ENCODE data around the gene SPATA24.

Gene SPATA24

DNA sequence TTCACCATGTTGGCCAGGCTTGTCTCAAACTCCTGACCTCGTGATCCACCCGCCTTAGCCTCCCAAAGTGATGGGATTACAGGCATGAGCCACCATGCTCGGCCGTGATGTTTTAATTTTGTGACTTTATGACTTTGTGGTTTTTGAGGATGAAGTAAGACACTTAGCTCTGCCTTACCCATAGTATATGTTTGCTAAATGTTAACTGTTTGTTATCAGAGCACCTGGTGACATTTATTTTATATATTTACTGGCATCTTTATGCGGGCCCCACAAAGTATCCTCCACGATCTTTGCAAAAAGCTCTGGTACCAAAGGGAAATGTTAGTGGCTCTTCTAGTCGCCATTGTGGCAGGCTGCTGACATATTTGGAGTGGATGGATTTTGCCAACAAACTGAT is 27.5 kb downstream of the SPATA24 start:
- no peak for ATAC-seq
- TF ChIP-seq TCF4 (CRISPR knock-in tag; IDR thresholded peaks at IDR 0.05; ENCODE audit: borderline replicate concordance) (no peak), ZFP30 (CRISPR knock-in tag; IDR thresholded peaks at IDR 0.05) (no peak), RARB (CRISPR knock-in tag; IDR thresholded peaks at IDR 0.05) (no peak), CSDC2 (CRISPR knock-in tag; IDR thresholded peaks at IDR 0.05) (no peak)

DNA sequence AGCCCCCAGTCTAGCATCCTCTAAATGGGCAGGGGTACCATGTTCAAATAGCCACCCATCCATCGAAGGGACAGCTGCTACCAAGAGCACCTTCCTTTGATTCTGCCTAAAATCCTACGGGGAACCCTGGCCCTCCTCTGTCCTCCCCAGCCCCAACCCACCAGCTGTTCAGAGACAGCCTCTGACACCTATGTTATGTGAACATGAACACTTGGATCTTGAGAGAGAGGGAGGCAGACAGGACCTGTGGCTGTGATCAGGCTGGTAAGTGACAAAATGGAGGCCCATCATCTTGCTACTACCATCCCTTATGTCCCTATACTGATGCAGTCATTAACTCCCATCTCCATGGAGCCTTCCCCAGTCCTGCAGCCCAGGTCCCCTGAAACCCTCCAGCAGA is 29.0 kb downstream of the SPATA24 start:
- TF ChIP-seq GLIS3 (CRISPR knock-in tag; IDR thresholded peaks at IDR 0.05): no peak
- TF ChIP-seq ZNF8 (CRISPR knock-in tag; IDR thresholded peaks at IDR 0.05): no peak
- TF ChIP-seq TCF4 (CRISPR knock-in tag; IDR thresholded peaks at IDR 0.05; ENCODE audit: borderline replicate concordance): no peak
- TF ChIP-seq RARB (CRISPR knock-in tag; IDR thresholded peaks at IDR 0.05): no peak
- TF ChIP-seq PPARA (CRISPR knock-in tag; IDR thresholded peaks at IDR 0.05; ENCODE audit: borderline replicate concordance): no peak
- TF ChIP-seq TOX (CRISPR knock-in tag; IDR thresholded peaks at IDR 0.05; ENCODE audit: borderline replicate concordance): no peak
- TF ChIP-seq, protein P1, sequence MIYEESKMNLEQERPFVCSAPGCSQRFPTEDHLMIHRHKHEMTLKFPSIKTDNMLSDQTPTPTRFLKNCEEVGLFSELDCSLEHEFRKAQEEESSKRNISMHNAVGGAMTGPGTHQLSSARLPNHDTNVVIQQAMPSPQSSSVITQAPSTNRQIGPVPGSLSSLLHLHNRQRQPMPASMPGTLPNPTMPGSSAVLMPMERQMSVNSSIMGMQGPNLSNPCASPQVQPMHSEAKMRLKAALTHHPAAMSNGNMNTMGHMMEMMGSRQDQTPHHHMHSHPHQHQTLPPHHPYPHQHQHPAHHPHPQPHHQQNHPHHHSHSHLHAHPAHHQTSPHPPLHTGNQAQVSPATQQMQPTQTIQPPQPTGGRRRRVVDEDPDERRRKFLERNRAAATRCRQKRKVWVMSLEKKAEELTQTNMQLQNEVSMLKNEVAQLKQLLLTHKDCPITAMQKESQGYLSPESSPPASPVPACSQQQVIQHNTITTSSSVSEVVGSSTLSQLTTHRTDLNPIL (CRISPR knock-in tag; IDR thresholded peaks at IDR 0.05; ENCODE audit: low read depth): no peak
- no peak for TF ChIP-seq ZC3H10 (CRISPR knock-in tag; IDR thresholded peaks at IDR 0.05)
- no peak for TF ChIP-seq ZNF565 (CRISPR knock-in tag; conservative IDR thresholded peaks at IDR 0.05; ENCODE audit: low read depth)
- no peak for ATAC-seq

DNA sequence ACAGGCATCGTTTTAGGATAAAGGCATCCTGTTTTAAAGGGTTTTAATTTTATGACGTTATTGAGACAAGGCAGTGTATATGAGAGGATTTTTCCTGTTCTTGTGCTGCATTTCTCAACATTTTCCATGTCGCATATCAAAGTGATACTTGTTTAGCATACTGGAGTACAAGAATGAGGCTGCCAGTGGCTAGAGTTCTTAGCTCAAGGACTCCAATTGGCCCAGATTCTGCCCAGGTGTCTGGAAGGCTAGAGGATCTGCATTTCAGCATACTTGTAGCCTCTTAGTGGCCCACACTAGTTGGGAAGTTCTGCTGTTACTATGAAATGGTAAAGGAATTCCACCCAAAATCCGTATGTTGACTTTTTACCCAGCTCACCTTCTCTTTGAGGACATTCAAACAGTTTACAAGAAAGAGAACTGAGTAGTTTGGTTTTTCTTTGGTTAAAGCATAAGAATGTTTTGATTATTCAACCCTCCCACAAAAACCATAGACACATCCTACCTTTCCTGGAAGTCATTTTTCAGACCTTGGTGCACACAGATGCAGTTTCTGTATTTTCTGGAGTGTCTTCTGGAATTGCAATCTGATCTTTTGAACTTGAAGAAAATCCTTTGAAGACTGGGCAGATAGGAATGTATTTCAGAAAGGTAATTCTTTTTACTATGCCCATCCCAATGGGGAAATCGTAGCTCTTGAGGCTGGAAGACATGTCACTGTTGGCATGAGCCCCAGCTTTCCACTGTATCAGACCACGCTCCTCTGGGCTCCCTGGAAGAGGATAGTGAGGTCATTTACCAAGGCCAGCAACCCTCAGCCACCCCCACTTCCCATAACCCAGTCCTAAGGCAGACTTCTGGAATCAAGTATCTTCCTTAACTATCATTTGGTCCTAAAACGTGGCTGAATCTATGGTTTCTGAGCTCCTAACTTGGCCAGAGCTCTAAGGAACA is 32.1 kb downstream of the SPATA24 start:
- TF ChIP-seq, protein P2, sequence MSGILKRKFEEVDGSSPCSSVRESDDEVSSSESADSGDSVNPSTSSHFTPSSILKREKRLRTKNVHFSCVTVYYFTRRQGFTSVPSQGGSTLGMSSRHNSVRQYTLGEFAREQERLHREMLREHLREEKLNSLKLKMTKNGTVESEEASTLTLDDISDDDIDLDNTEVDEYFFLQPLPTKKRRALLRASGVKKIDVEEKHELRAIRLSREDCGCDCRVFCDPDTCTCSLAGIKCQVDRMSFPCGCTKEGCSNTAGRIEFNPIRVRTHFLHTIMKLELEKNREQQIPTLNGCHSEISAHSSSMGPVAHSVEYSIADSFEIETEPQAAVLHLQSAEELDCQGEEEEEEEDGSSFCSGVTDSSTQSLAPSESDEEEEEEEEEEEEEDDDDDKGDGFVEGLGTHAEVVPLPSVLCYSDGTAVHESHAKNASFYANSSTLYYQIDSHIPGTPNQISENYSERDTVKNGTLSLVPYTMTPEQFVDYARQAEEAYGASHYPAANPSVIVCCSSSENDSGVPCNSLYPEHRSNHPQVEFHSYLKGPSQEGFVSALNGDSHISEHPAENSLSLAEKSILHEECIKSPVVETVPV (CRISPR knock-in tag; IDR thresholded peaks at IDR 0.05): no peak
- TF ChIP-seq TCF4 (CRISPR knock-in tag; IDR thresholded peaks at IDR 0.05; ENCODE audit: borderline replicate concordance): no peak
- no peak for TF ChIP-seq ZC3H10 (CRISPR knock-in tag; IDR thresholded peaks at IDR 0.05)
- TF ChIP-seq GLIS3 (CRISPR knock-in tag; IDR thresholded peaks at IDR 0.05): no peak
- no peak for TF ChIP-seq CSDC2 (CRISPR knock-in tag; IDR thresholded peaks at IDR 0.05)
- TF ChIP-seq ESRRG (CRISPR knock-in tag; IDR thresholded peaks at IDR 0.05): no peak
- no peak for TF ChIP-seq ARNTL (CRISPR knock-in tag; IDR thresholded peaks at IDR 0.05; ENCODE audit: borderline replicate concordance, low read depth)
- no peak for TF ChIP-seq BACH2 (CRISPR knock-in tag; IDR thresholded peaks at IDR 0.05; ENCODE audit: borderline replicate concordance)
- TF ChIP-seq TOX (CRISPR knock-in tag; IDR thresholded peaks at IDR 0.05; ENCODE audit: borderline replicate concordance): no peak
- no peak for TF ChIP-seq ISL1 (CRISPR knock-in tag; IDR thresholded peaks at IDR 0.05)
- TF ChIP-seq, protein P3, sequence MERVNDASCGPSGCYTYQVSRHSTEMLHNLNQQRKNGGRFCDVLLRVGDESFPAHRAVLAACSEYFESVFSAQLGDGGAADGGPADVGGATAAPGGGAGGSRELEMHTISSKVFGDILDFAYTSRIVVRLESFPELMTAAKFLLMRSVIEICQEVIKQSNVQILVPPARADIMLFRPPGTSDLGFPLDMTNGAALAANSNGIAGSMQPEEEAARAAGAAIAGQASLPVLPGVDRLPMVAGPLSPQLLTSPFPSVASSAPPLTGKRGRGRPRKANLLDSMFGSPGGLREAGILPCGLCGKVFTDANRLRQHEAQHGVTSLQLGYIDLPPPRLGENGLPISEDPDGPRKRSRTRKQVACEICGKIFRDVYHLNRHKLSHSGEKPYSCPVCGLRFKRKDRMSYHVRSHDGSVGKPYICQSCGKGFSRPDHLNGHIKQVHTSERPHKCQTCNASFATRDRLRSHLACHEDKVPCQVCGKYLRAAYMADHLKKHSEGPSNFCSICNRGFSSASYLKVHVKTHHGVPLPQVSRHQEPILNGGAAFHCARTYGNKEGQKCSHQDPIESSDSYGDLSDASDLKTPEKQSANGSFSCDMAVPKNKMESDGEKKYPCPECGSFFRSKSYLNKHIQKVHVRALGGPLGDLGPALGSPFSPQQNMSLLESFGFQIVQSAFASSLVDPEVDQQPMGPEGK (CRISPR knock-in tag; IDR thresholded peaks at IDR 0.05; ENCODE audit: borderline replicate concordance): no peak
- TF ChIP-seq ZFP3 (CRISPR knock-in tag; IDR thresholded peaks at IDR 0.05): no peak
- no peak for TF ChIP-seq ZNF8 (CRISPR knock-in tag; IDR thresholded peaks at IDR 0.05)
- TF ChIP-seq, protein P4, sequence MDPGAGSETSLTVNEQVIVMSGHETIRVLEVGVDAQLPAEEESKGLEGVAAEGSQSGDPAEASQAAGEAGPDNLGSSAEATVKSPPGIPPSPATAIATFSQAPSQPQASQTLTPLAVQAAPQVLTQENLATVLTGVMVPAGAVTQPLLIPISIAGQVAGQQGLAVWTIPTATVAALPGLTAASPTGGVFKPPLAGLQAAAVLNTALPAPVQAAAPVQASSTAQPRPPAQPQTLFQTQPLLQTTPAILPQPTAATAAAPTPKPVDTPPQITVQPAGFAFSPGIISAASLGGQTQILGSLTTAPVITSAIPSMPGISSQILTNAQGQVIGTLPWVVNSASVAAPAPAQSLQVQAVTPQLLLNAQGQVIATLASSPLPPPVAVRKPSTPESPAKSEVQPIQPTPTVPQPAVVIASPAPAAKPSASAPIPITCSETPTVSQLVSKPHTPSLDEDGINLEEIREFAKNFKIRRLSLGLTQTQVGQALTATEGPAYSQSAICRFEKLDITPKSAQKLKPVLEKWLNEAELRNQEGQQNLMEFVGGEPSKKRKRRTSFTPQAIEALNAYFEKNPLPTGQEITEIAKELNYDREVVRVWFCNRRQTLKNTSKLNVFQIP (CRISPR knock-in tag; IDR thresholded peaks at IDR 0.05; ENCODE audit: borderline replicate concordance, low read depth): no peak
- TF ChIP-seq SNAI2 (CRISPR knock-in tag; IDR thresholded peaks at IDR 0.05): no peak
- no peak for TF ChIP-seq ZNF565 (CRISPR knock-in tag; conservative IDR thresholded peaks at IDR 0.05; ENCODE audit: low read depth)
- TF ChIP-seq ZFP30 (CRISPR knock-in tag; IDR thresholded peaks at IDR 0.05): no peak
- no peak for TF ChIP-seq RARB (CRISPR knock-in tag; IDR thresholded peaks at IDR 0.05)
- no peak for TF ChIP-seq ZNF70 (CRISPR knock-in tag; IDR thresholded peaks at IDR 0.05)
- no peak for ATAC-seq

DNA sequence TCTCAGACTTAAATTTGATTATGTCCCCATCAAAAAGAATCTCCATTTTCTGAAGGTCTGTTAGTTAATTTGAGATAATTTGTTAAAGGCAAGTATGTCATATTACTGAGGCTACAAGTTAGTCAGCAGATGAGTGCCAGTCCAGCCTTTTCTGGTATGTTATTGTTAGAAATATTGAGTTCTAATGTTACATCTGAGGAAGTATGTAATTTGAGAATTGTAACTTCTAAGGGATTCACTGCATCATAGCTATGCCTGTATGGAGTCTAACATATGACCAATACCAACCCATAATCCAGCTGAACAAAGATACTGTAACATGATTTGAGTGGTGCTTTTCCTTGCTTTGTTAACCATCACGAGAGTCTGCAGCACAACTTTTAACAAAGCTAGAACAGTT is 34.7 kb downstream of the SPATA24 start:
- peak; percentile 78 for ATAC-seq
- no peak for TF ChIP-seq ESRRG (CRISPR knock-in tag; IDR thresholded peaks at IDR 0.05)
- no peak for TF ChIP-seq PPARA (CRISPR knock-in tag; IDR thresholded peaks at IDR 0.05; ENCODE audit: borderline replicate concordance)
- TF ChIP-seq BACH2 (CRISPR knock-in tag; IDR thresholded peaks at IDR 0.05; ENCODE audit: borderline replicate concordance): no peak
- TF ChIP-seq TOX (CRISPR knock-in tag; IDR thresholded peaks at IDR 0.05; ENCODE audit: borderline replicate concordance): no peak
- TF ChIP-seq ZFP30 (CRISPR knock-in tag; IDR thresholded peaks at IDR 0.05): no peak
- TF ChIP-seq, protein P3 (CRISPR knock-in tag; IDR thresholded peaks at IDR 0.05; ENCODE audit: borderline replicate concordance): no peak
- TF ChIP-seq ARNTL (CRISPR knock-in tag; IDR thresholded peaks at IDR 0.05; ENCODE audit: borderline replicate concordance, low read depth): no peak
- no peak for TF ChIP-seq TCF4 (CRISPR knock-in tag; IDR thresholded peaks at IDR 0.05; ENCODE audit: borderline replicate concordance)
- TF ChIP-seq OSR1 (CRISPR knock-in tag; IDR thresholded peaks at IDR 0.05): no peak
- no peak for TF ChIP-seq ZNF70 (CRISPR knock-in tag; IDR thresholded peaks at IDR 0.05)
- TF ChIP-seq, protein P4 (CRISPR knock-in tag; IDR thresholded peaks at IDR 0.05; ENCODE audit: borderline replicate concordance, low read depth): no peak
- TF ChIP-seq GLIS3 (CRISPR knock-in tag; IDR thresholded peaks at IDR 0.05): no peak
- TF ChIP-seq ZFP3 (CRISPR knock-in tag; IDR thresholded peaks at IDR 0.05): no peak

Measured in SK-N-SH treated with all-trans-retinoic acid at 6 μM for 48 hours (cell line).